Prostate gland (tissue), 2 donors: ENCODE data around the gene ELF3.
"Not testable (repeated sequence)": the region's sequence is repeated elsewhere in the genome, so short reads cannot be mapped to it uniquely, and the experiment has no call there.

Experiments used
- CTCF ChIP-seq, 4 experiments: fragments of 200-600 bp in 2 of 4; fragments of 450-650 bp in 2 of 4; sonication (generic) in 2 of 4; IDR thresholded peaks; 1 replicate in 3 of 4; 2 replicates in 1 of 4; pipeline ENCODE4 v1.5.1; 2016 to 2019; ENCODE audit warnings: antibody characterized with exemption in 4 of 4, mild to moderate bottlenecking in 2 of 4, moderate library complexity in 2 of 4
- POLR2A ChIP-seq: fragments of 450-650 bp; IDR thresholded peaks from one replicate; pipeline ENCODE4 v1.6.1; 2016; ENCODE audit warnings: antibody characterized with exemption, mild to moderate bottlenecking
- POLR2AphosphoS5 ChIP-seq: sonication (generic); formaldehyde crosslinking; IDR thresholded peaks from one replicate; pipeline ENCODE4 v1.6.1; 2017; ENCODE audit warnings: antibody characterized with exemption

DNA sequence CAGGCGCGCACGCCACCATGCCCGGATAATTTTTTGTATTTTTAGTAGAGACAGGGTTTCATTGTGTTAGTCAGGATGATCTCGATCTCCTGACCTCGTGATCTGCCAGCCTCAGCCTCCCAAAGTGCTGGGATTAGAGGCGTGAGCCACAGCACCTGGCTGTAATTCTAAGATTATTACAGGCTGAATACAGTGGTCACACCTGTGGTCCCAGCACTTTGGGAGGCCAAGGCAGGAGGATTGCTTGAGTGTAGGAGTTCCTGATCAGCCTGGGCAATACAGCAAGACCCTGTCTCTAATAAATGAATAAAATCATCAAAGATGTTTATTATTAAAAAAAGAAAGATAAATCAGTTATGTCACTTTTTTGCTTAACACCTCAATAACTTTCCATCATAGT, 52.2 kb downstream of the ELF3 start:
- not testable (repeated sequence) for TF ChIP-seq CTCF (IDR thresholded peaks at IDR 0.05); POLR2AphosphoS5; POLR2A
